GM23338 (cell line): Measurements from ENCODE around the gene NKAPD1. TPM values are rescaled to one million over a fixed set of nuclear protein-coding genes. Genes with fewer than 3 reads are reported as not detected.
A peak's percentile ranks its signal among the peaks of the same experiment; 100 is the strongest.

Experiments
- ATAC-seq: fragments of 200-7000 bp; cut with Tn5 transposase; 3 replicates; pipeline ENCODE4 v1.9.1; 2020
- DNase-seq: peaks from one replicate; pipeline ENCODE4 v3.0.0-alpha.2; 2015; ENCODE audit warnings: low spot score
- H2AFZ ChIP-seq: fragments of 200-600 bp; sonication (generic); 2 replicates; pipeline ENCODE4 v1.8.0; 2016; ENCODE audit warnings: antibody characterized with exemption, mild to moderate bottlenecking, moderate library complexity
- H3F3A ChIP-seq: fragments of 200-600 bp; sonication (generic); replicated peaks from 2 replicates; pipeline ENCODE4 v1.8.0; 2017; ENCODE audit warnings: antibody characterized with exemption, mixed run types, low read depth
- H3K27ac ChIP-seq: fragments of 200-600 bp; sonication (generic); 2 replicates; pipeline ENCODE4 v1.6.1; 2016; ENCODE audit warnings: low read depth
- H3K27me3 ChIP-seq: fragments of 200-600 bp; sonication (generic); 2 replicates; pipeline ENCODE4 v1.8.0; 2016; ENCODE audit warnings: mild to moderate bottlenecking, mixed run types, moderate library complexity; ENCODE audit not compliant: insufficient read depth
- H3K36me3 ChIP-seq: fragments of 200-600 bp; sonication (generic); 2 replicates; pipeline ENCODE4 v1.8.0; 2016; ENCODE audit warnings: mild to moderate bottlenecking; ENCODE audit not compliant: insufficient read depth
- H3K4me1 ChIP-seq: fragments of 200-600 bp; sonication (generic); 2 replicates; pipeline ENCODE4 v1.8.0; 2016; ENCODE audit warnings: mild to moderate bottlenecking, moderate library complexity; ENCODE audit not compliant: insufficient read depth
- H3K4me2 ChIP-seq: fragments of 200-600 bp; sonication (generic); 2 replicates; pipeline ENCODE4 v1.7.1; 2017; ENCODE audit warnings: mixed run types
- H3K4me3 ChIP-seq: fragments of 200-600 bp; sonication (generic); 2 replicates; pipeline ENCODE4 v1.6.1; 2016; ENCODE audit warnings: mixed run types
- H3K79me2 ChIP-seq: fragments of 200-600 bp; sonication (generic); replicated peaks from 2 replicates; pipeline ENCODE4 v1.8.0; 2017; ENCODE audit warnings: mild to moderate bottlenecking; ENCODE audit not compliant: insufficient read depth
- H3K9me2 ChIP-seq: fragments of 200-600 bp; sonication (generic); 2 replicates; pipeline ENCODE4 v1.8.0; 2017; ENCODE audit not compliant: insufficient read depth
- H4K20me1 ChIP-seq: fragments of 200-600 bp; sonication (generic); replicated peaks from 2 replicates; pipeline ENCODE4 v1.8.0; 2017; ENCODE audit warnings: mild to moderate bottlenecking; ENCODE audit not compliant: insufficient read depth
- H3K27ac Mint-ChIP-seq: 2 replicates; pipeline ENCODE4 v1.8.0; 2020; ENCODE audit warnings: inconsistent platforms, mild to moderate bottlenecking, moderate library complexity, mixed read lengths
- H3K27me3 Mint-ChIP-seq: 3 replicates; pipeline ENCODE4 v1.8.0; 2022; ENCODE audit warnings: low read depth, mild to moderate bottlenecking, moderate library complexity, mixed read lengths, inconsistent platforms; ENCODE audit not compliant: insufficient read depth, poor library complexity
- H3K36me3 Mint-ChIP-seq: 3 replicates; pipeline ENCODE4 v1.8.0; 2021; ENCODE audit warnings: low read depth, mild to moderate bottlenecking, inconsistent platforms, moderate library complexity, mixed read lengths
- H3K4me1 Mint-ChIP-seq: 3 replicates; pipeline ENCODE4 v1.8.0; 2020; ENCODE audit warnings: mild to moderate bottlenecking, inconsistent platforms, mixed read lengths
- H3K4me3 Mint-ChIP-seq: 3 replicates; pipeline ENCODE4 v1.8.0; 2021; ENCODE audit warnings: moderate library complexity, mild to moderate bottlenecking, inconsistent platforms, mixed read lengths
- H3K9me3 Mint-ChIP-seq: 3 replicates; pipeline ENCODE4 v1.8.0; 2020; ENCODE audit warnings: moderate library complexity, mild to moderate bottlenecking, inconsistent platforms, mixed read lengths
- CREB1 ChIP-seq: fragments of 250-450 bp; sonication (Bioruptor Pico); IDR thresholded peaks from 2 replicates; pipeline ENCODE4 v1.5.0; 2020; ENCODE audit warnings: low read depth, mild to moderate bottlenecking, moderate library complexity
- EZH2 ChIP-seq: fragments of 200-600 bp; sonication (generic); IDR thresholded peaks from one replicate; pipeline ENCODE4 v1.8.0; 2017; ENCODE audit warnings: antibody characterized with exemption, mild to moderate bottlenecking, low read depth; ENCODE audit not compliant: unreplicated experiment
- EZH2phosphoT487 ChIP-seq: fragments of 200-600 bp; sonication (generic); IDR thresholded peaks from one replicate; pipeline ENCODE4 v1.8.1; 2018; ENCODE audit warnings: antibody characterized with exemption; ENCODE audit not compliant: unreplicated experiment
- JUNB ChIP-seq: IDR thresholded peaks from one replicate; pipeline ENCODE4 v1.6.1; 2016; ENCODE audit warnings: antibody characterized with exemption; ENCODE audit not compliant: unreplicated experiment
- NANOG ChIP-seq: IDR thresholded peaks from 2 replicates; pipeline ENCODE4 v1.6.1; 2016; ENCODE audit warnings: antibody characterized with exemption, borderline replicate concordance
- POLR2AphosphoS5 ChIP-seq: IDR thresholded peaks from 2 replicates; pipeline ENCODE4 v1.6.1; 2016; ENCODE audit warnings: antibody characterized with exemption, low read depth
- STAT1 ChIP-seq: IDR thresholded peaks from one replicate; pipeline ENCODE4 v1.6.1; 2016; ENCODE audit warnings: antibody characterized with exemption; ENCODE audit not compliant: unreplicated experiment
- ZNF114 ChIP-seq: fragments of 250-450 bp; sonication (Bioruptor Pico); IDR thresholded peaks from 2 replicates; pipeline ENCODE4 v1.5.0; 2020; ENCODE audit warnings: mild to moderate bottlenecking, moderate library complexity
- ZNF331 ChIP-seq: fragments of 250-450 bp; sonication (Bioruptor Pico); IDR thresholded peaks from 2 replicates; pipeline ENCODE4 v1.5.0; 2020; ENCODE audit warnings: low read depth, mild to moderate bottlenecking, moderate library complexity
- ZNF462 ChIP-seq: fragments of 250-450 bp; sonication (Bioruptor Pico); IDR thresholded peaks from 2 replicates; pipeline ENCODE4 v1.5.0; 2020; ENCODE audit warnings: mild to moderate bottlenecking, moderate library complexity
- polyA plus RNA-seq: library from polyadenylated mRNA; unstranded; fragments of >200 nt; fragmentation: Nextera tagmentation; extraction: Ambion mirVana; gene quantifications from 2 replicates; pipeline ENCODE4 v1.2.1, GENCODE V29; 2016
- total RNA-seq: library from RNA; depleted of rRNA; stranded (reverse); fragments of >200 nt; shearing (Covaris generic); gene quantifications from 2 replicates; pipeline ENCODE4 v1.2.3, GENCODE V29; 2014
- TF ChIP-seq, protein P1 (sequence below), 2 experiments: fragments of 200-600 bp in 1 of 2; sonication (generic) in 1 of 2; conservative IDR thresholded peaks; 2 replicates each; pipeline versions ENCODE4 v1.5.1 to v1.6.1; 2016 to 2017; ENCODE audit warnings: antibody characterized with exemption in 2 of 2, low read depth in 2 of 2, mild to moderate bottlenecking in 2 of 2, moderate library complexity in 1 of 2
- TF ChIP-seq, protein P2 (sequence below): IDR thresholded peaks from 2 replicates; pipeline ENCODE4 v1.6.1; 2016; ENCODE audit warnings: antibody characterized with exemption
- TF ChIP-seq, protein P3 (sequence below): IDR thresholded peaks from one replicate; pipeline ENCODE4 v1.6.1; 2018; ENCODE audit warnings: antibody characterized with exemption; ENCODE audit not compliant: unreplicated experiment

NKAPD1 gene
- total and polyA plus RNA-seq, 2 experiments from 2014 or later: 14.6 to 40.6 TPM

DNA sequence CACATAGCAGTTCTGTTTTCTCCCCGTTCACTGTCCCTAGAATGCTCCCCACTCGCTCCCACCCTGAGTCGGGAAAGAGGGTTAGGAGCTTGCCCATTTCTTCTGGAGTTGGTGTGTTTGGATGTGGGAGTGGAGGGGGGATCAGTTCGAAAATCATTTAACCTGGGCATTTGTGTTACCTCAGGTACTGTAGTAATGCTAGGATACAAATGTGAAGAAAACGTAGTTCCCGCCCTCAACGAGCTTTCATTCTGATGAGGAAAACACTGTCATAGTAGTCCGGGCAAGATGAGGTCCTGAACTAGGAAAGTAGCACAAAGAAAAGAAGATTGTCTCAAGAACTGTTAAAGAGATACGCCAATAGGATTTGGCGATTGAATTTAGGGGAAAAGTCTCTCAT is 13.1 kb downstream of the NKAPD1 start:
- H3K4me1 ChIP-seq: peaks cover 7% of the 10 kb centered on the region
- ATAC-seq (no peak; the same call in 2 of the 3 replicates), DNase-seq (peak; percentile 15)
- H3K27me3 ChIP-seq: no peaks in the 10 kb centered on the region
- peak overlapping the region; percentile 67 for H3K27ac ChIP-seq
- H4K20me1 ChIP-seq: peaks cover 12% of the 10 kb centered on the region
- H3K4me3 ChIP-seq: peak overlapping the region; percentile 91
- Mint-ChIP-seq H3K36me3 (peaks cover 94% of the 10 kb centered on the region), H3K4me1 (peaks cover 20% of the 10 kb centered on the region), H3K4me3 (peak overlapping the region; percentile 100), H3K9me3 (peaks cover 4% of the 10 kb centered on the region; the same call in 2 of the 3 replicates), H3K27ac (peak overlapping the region; percentile 98), H3K27me3 (peaks cover 19% of the 10 kb centered on the region)
- peaks cover 53% of the 10 kb centered on the region for H3K79me2 ChIP-seq
- TF ChIP-seq, protein P1, sequence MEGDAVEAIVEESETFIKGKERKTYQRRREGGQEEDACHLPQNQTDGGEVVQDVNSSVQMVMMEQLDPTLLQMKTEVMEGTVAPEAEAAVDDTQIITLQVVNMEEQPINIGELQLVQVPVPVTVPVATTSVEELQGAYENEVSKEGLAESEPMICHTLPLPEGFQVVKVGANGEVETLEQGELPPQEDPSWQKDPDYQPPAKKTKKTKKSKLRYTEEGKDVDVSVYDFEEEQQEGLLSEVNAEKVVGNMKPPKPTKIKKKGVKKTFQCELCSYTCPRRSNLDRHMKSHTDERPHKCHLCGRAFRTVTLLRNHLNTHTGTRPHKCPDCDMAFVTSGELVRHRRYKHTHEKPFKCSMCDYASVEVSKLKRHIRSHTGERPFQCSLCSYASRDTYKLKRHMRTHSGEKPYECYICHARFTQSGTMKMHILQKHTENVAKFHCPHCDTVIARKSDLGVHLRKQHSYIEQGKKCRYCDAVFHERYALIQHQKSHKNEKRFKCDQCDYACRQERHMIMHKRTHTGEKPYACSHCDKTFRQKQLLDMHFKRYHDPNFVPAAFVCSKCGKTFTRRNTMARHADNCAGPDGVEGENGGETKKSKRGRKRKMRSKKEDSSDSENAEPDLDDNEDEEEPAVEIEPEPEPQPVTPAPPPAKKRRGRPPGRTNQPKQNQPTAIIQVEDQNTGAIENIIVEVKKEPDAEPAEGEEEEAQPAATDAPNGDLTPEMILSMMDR (conservative IDR thresholded peaks at IDR 0.05; ENCODE audit: low read depth in 2 of 2): no peak
- TF ChIP-seq CREB1: no peak
- TF ChIP-seq STAT1: no peak
- TF ChIP-seq EZH2: no peak
- TF ChIP-seq, protein P2, sequence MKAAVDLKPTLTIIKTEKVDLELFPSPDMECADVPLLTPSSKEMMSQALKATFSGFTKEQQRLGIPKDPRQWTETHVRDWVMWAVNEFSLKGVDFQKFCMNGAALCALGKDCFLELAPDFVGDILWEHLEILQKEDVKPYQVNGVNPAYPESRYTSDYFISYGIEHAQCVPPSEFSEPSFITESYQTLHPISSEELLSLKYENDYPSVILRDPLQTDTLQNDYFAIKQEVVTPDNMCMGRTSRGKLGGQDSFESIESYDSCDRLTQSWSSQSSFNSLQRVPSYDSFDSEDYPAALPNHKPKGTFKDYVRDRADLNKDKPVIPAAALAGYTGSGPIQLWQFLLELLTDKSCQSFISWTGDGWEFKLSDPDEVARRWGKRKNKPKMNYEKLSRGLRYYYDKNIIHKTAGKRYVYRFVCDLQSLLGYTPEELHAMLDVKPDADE: no peak
- TF ChIP-seq POLR2AphosphoS5: no peak
- no peak for TF ChIP-seq ZNF462
- TF ChIP-seq ZNF114 (CRISPR knock-in tag): no peak
- TF ChIP-seq EZH2phosphoT487: no peak
- TF ChIP-seq, protein P3, sequence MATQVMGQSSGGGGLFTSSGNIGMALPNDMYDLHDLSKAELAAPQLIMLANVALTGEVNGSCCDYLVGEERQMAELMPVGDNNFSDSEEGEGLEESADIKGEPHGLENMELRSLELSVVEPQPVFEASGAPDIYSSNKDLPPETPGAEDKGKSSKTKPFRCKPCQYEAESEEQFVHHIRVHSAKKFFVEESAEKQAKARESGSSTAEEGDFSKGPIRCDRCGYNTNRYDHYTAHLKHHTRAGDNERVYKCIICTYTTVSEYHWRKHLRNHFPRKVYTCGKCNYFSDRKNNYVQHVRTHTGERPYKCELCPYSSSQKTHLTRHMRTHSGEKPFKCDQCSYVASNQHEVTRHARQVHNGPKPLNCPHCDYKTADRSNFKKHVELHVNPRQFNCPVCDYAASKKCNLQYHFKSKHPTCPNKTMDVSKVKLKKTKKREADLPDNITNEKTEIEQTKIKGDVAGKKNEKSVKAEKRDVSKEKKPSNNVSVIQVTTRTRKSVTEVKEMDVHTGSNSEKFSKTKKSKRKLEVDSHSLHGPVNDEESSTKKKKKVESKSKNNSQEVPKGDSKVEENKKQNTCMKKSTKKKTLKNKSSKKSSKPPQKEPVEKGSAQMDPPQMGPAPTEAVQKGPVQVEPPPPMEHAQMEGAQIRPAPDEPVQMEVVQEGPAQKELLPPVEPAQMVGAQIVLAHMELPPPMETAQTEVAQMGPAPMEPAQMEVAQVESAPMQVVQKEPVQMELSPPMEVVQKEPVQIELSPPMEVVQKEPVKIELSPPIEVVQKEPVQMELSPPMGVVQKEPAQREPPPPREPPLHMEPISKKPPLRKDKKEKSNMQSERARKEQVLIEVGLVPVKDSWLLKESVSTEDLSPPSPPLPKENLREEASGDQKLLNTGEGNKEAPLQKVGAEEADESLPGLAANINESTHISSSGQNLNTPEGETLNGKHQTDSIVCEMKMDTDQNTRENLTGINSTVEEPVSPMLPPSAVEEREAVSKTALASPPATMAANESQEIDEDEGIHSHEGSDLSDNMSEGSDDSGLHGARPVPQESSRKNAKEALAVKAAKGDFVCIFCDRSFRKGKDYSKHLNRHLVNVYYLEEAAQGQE: no peak
- TF ChIP-seq ZNF331: no peak
- no peak for TF ChIP-seq JUNB
- TF ChIP-seq NANOG: no peak
- no peaks in the 10 kb centered on the region for H3K9me2 ChIP-seq
- H3K36me3 ChIP-seq: peaks cover 62% of the 10 kb centered on the region
- peaks cover 7% of the 10 kb centered on the region; the same call in 1 of the 2 replicates for H3F3A ChIP-seq
- 0 out of 2 replicates have a peak overlapping the region, but pooled peaks have one; percentile 70 for H2AFZ ChIP-seq
- peak overlapping the region; percentile 95 for H3K4me2 ChIP-seq
